Central memory CD8-positive, alpha-beta T cell (primary cell): ENCODE results near the gene RHEB.
A peak's percentile ranks its signal among the peaks of the same experiment; 100 is the strongest.

ENCODE experiments used
- ATAC-seq: fragments of 150-1000 bp; cut with Tn5 transposase; replicated peaks from 2 replicates; pipeline ENCODE4 v1.10.0; 2022; ENCODE audit warnings: mild to moderate bottlenecking, moderate FRiP score, moderate number of reproducible peaks; ENCODE audit not compliant: poor library complexity, severe bottlenecking; ENCODE audit errors: extremely low read depth
- DNase-seq, 2 donors: peaks; one replicate each; pipeline ENCODE4 v3.0.0; 2021; ENCODE audit warnings: low spot score in 2 of 2
- H3K27ac Mint-ChIP-seq: one replicate; pipeline ENCODE4 v1.8.0; 2022; ENCODE audit warnings: low read depth, mild to moderate bottlenecking, moderate library complexity, mixed read lengths
- H3K27me3 Mint-ChIP-seq: one replicate; pipeline ENCODE4 v1.8.0; 2022; ENCODE audit warnings: mixed read lengths
- H3K36me3 Mint-ChIP-seq: one replicate; pipeline ENCODE4 v1.8.0; 2022; ENCODE audit warnings: mild to moderate bottlenecking, moderate library complexity, mixed read lengths; ENCODE audit not compliant: insufficient read depth
- H3K4me1 Mint-ChIP-seq: one replicate; pipeline ENCODE4 v1.8.0; 2022; ENCODE audit warnings: mixed read lengths
- H3K4me3 Mint-ChIP-seq: one replicate; pipeline ENCODE4 v1.8.0; 2022; ENCODE audit warnings: mild to moderate bottlenecking, moderate library complexity, mixed read lengths
- H3K9me3 Mint-ChIP-seq: one replicate; pipeline ENCODE4 v1.8.0; 2022; ENCODE audit warnings: mixed read lengths

Gene RHEB

GRCh38 chr7:151454932-151455530, 64.7 kb downstream of the RHEB start:
- Mint-ChIP-seq H3K9me3 (no peaks in the 10 kb centered on the region), H3K27ac (no peak overlapping the region)
- no peak for ATAC-seq

GRCh38 chr7:151454305-151454704, 65.4 kb downstream of the RHEB start:
- no peak for DNase-seq
- H3K4me3 Mint-ChIP-seq: no peak overlapping the region

More at GRCh38 chr7:151454932-151455530, 64.7 kb downstream of the RHEB start:
- H3K4me1 Mint-ChIP-seq: peaks cover 9% of the 10 kb centered on the region
- H3K27me3 Mint-ChIP-seq: peaks cover 10% of the 10 kb centered on the region
- H3K4me3 Mint-ChIP-seq: no peak overlapping the region
- H3K36me3 Mint-ChIP-seq: no peaks in the 10 kb centered on the region
- no peak for DNase-seq

GRCh38 chr7:151453326-151453791, 66.3 kb downstream of the RHEB start:
- DNase-seq (no peak), ATAC-seq (no peak)
- H3K36me3 Mint-ChIP-seq: peaks cover 1% of the 10 kb centered on the region
- H3K4me1 Mint-ChIP-seq: peaks cover 9% of the 10 kb centered on the region
- peaks cover 17% of the 10 kb centered on the region for H3K27me3 Mint-ChIP-seq
- H3K4me3 Mint-ChIP-seq: no peak overlapping the region
- no peaks in the 10 kb centered on the region for H3K9me3 Mint-ChIP-seq
- peak overlapping the region; percentile 16 for H3K27ac Mint-ChIP-seq

More at GRCh38 chr7:151454305-151454704, 65.4 kb downstream of the RHEB start:
- peaks cover 9% of the 10 kb centered on the region for H3K4me1 Mint-ChIP-seq
- H3K27ac Mint-ChIP-seq: no peak overlapping the region
- no peaks in the 10 kb centered on the region for H3K9me3 Mint-ChIP-seq
- peaks cover 1% of the 10 kb centered on the region for H3K36me3 Mint-ChIP-seq
- peaks cover 17% of the 10 kb centered on the region for H3K27me3 Mint-ChIP-seq
- ATAC-seq: no peak

GRCh38 chr7:151452680-151453325, 66.9 kb downstream of the RHEB start:
- ATAC-seq (no peak), DNase-seq (no peak)
- no peaks in the 10 kb centered on the region for H3K9me3 Mint-ChIP-seq
- H3K27ac Mint-ChIP-seq: no peak overlapping the region
- H3K27me3 Mint-ChIP-seq: peaks cover 17% of the 10 kb centered on the region
- peaks cover 9% of the 10 kb centered on the region for H3K4me1 Mint-ChIP-seq
- H3K36me3 Mint-ChIP-seq: peaks cover 1% of the 10 kb centered on the region
- no peak overlapping the region for H3K4me3 Mint-ChIP-seq

- Mint-ChIP-seq H3K4me3 (no peak overlapping the region), H3K36me3 (peaks cover 3% of the 10 kb centered on the region), H3K27me3 (peaks cover 17% of the 10 kb centered on the region), H3K27ac (no peak overlapping the region), H3K9me3 (no peaks in the 10 kb centered on the region), H3K4me1 (peaks cover 1% of the 10 kb centered on the region)
- no peak for ATAC-seq
- no peak for DNase-seq
Measured at GRCh38 chr7:151451626-151452571, 67.8 kb downstream of the RHEB start.

- H3K36me3 Mint-ChIP-seq: peaks cover 3% of the 10 kb centered on the region
- ATAC-seq: no peak
- peaks cover 17% of the 10 kb centered on the region for H3K27me3 Mint-ChIP-seq
- no peak overlapping the region for H3K4me3 Mint-ChIP-seq
- no peak for DNase-seq
- no peaks in the 10 kb centered on the region for H3K4me1 Mint-ChIP-seq
- H3K9me3 Mint-ChIP-seq: no peaks in the 10 kb centered on the region
- no peak overlapping the region for H3K27ac Mint-ChIP-seq
Measured at GRCh38 chr7:151451156-151451555, 68.5 kb downstream of the RHEB start.

- no peak for DNase-seq
- no peak for ATAC-seq
- Mint-ChIP-seq H3K36me3 (peaks cover 3% of the 10 kb centered on the region), H3K4me1 (no peaks in the 10 kb centered on the region), H3K27me3 (peaks cover 17% of the 10 kb centered on the region), H3K4me3 (no peak overlapping the region), H3K9me3 (no peaks in the 10 kb centered on the region), H3K27ac (no peak overlapping the region)
Measured at GRCh38 chr7:151449990-151450389, 69.7 kb downstream of the RHEB start.

- peaks cover 17% of the 10 kb centered on the region for H3K27me3 Mint-ChIP-seq
- no peak overlapping the region for H3K27ac Mint-ChIP-seq
- ATAC-seq (peak; percentile 84), DNase-seq (peak; percentile 72 to 74)
- H3K9me3 Mint-ChIP-seq: no peaks in the 10 kb centered on the region
- no peaks in the 10 kb centered on the region for H3K4me1 Mint-ChIP-seq
- peaks cover 3% of the 10 kb centered on the region for H3K36me3 Mint-ChIP-seq
- H3K4me3 Mint-ChIP-seq: peak overlapping the region; percentile 74
Measured at GRCh38 chr7:151448261-151449252, 71.1 kb downstream of the RHEB start.

- Mint-ChIP-seq H3K36me3 (peaks cover 3% of the 10 kb centered on the region), H3K4me3 (peak overlapping the region; percentile 74), H3K27me3 (peaks cover 17% of the 10 kb centered on the region), H3K4me1 (no peaks in the 10 kb centered on the region), H3K9me3 (no peaks in the 10 kb centered on the region), H3K27ac (peak overlapping the region; percentile 67)
- ATAC-seq (no peak), DNase-seq (no peak)
Measured at GRCh38 chr7:151447901-151448260, 71.8 kb downstream of the RHEB start.

- Mint-ChIP-seq H3K27me3 (peaks cover 17% of the 10 kb centered on the region), H3K4me1 (no peaks in the 10 kb centered on the region), H3K9me3 (no peaks in the 10 kb centered on the region), H3K27ac (peak overlapping the region; percentile 67), H3K36me3 (peaks cover 3% of the 10 kb centered on the region), H3K4me3 (peak overlapping the region; percentile 74)
- DNase-seq (no peak), ATAC-seq (no peak)
Measured at GRCh38 chr7:151447312-151447711, 72.4 kb downstream of the RHEB start.

- Mint-ChIP-seq H3K9me3 (no peaks in the 10 kb centered on the region), H3K4me3 (no peak overlapping the region), H3K27me3 (peaks cover 16% of the 10 kb centered on the region), H3K27ac (peak overlapping the region; percentile 74), H3K4me1 (peaks cover 4% of the 10 kb centered on the region), H3K36me3 (peaks cover 3% of the 10 kb centered on the region)
- DNase-seq: no peak
- no peak for ATAC-seq
Measured at GRCh38 chr7:151446412-151446811, 73.3 kb downstream of the RHEB start.

GRCh38 chr7:151444632-151445031, 75.1 kb downstream of the RHEB start:
- no peak overlapping the region for H3K27ac Mint-ChIP-seq
- no peak overlapping the region for H3K4me3 Mint-ChIP-seq
- ATAC-seq: no peak
- no peaks in the 10 kb centered on the region for H3K9me3 Mint-ChIP-seq
- H3K4me1 Mint-ChIP-seq: peaks cover 15% of the 10 kb centered on the region
- no peak for DNase-seq
- H3K27me3 Mint-ChIP-seq: peaks cover 2% of the 10 kb centered on the region
- peaks cover 2% of the 10 kb centered on the region for H3K36me3 Mint-ChIP-seq
